NT2/D1 (cell line): Measurements from ENCODE around the gene BCL7C.

Experiments
- SUZ12 ChIP-seq: IDR thresholded peaks from 2 replicates; pipeline ENCODE4 v1.6.1; 2011; ENCODE audit not compliant: insufficient read length, insufficient read depth; ENCODE audit errors: extremely low read depth
- YY1 ChIP-seq: IDR thresholded peaks from 2 replicates; pipeline ENCODE4 v1.6.1; 2011; ENCODE audit not compliant: insufficient read length, insufficient read depth
- ZNF274 ChIP-seq: IDR thresholded peaks from 2 replicates; pipeline ENCODE4 v1.6.1; 2011; ENCODE audit warnings: mild to moderate bottlenecking, low read depth, low read length

- TF ChIP-seq ZNF274 (no peak), YY1 (no peak), SUZ12 (no peak)
These were observed 497 bp downstream of the BCL7C start for GRCh38 chr16:30893417-30893743.
